Right lobe of liver (tissue), 6 donors: ENCODE results near the gene MSANTD1. TPM values are rescaled to one million over a fixed set of nuclear protein-coding genes. Genes with fewer than 3 reads are reported as not detected.
A peak's percentile ranks its signal among the peaks of the same experiment; 100 is the strongest.

Source experiments
- ATAC-seq, 4 donors: fragments of 200-7000 bp; cut with Tn5 transposase; one replicate each; pipeline ENCODE4 v1.9.1; 2020; ENCODE audit warnings: mild to moderate bottlenecking in 4 of 4, moderate library complexity in 4 of 4
- DNase-seq, 3 donors: peaks; one replicate each; pipeline ENCODE4 v3.0.0-alpha.2; 2020
- H3K27ac ChIP-seq, 3 donors: fragments of 200-600 bp; one replicate each; pipeline ENCODE4 v1.8.0; 2022
- H3K27me3 ChIP-seq, 2 donors: fragments of 200-600 bp; one replicate each; pipeline ENCODE4 v1.8.0; 2022
- H3K36me3 ChIP-seq, 4 donors: fragments of 200-600 bp; sonication (generic) in 1 of 4; one replicate each; pipeline versions ENCODE4 v1.5.1 to v1.8.0; 2017 to 2022; ENCODE audit warnings: control low read depth in 1 of 4
- H3K4me1 ChIP-seq, 4 donors: fragments of 200-600 bp; sonication (generic) in 1 of 4; one replicate each; pipeline versions ENCODE4 v1.5.1 to v1.8.0; 2017 to 2022; ENCODE audit warnings: control low read depth in 1 of 4
- H3K4me3 ChIP-seq, 3 donors: fragments of 200-600 bp; one replicate each; pipeline ENCODE4 v1.8.0; 2022
- H3K9me3 ChIP-seq, 4 donors: fragments of 200-600 bp; sonication (generic) in 1 of 4; one replicate each; pipeline versions ENCODE4 v1.5.1 to v1.8.0; 2017 to 2022; ENCODE audit warnings: control low read depth in 1 of 4
- POLR2A ChIP-seq: fragments of 450-650 bp; IDR thresholded peaks from one replicate; pipeline ENCODE4 v1.6.1; 2017; ENCODE audit warnings: antibody characterized with exemption, mild to moderate bottlenecking
- WGBS: methylation state at CpG from one replicate; pipeline ENCODE4 v1.1.6; 2018; ENCODE audit warnings: low coverage, low lambda C conversion rate; ENCODE audit not compliant: insufficient coverage; ENCODE audit errors: missing lambda C conversion rate; 5-methylcytosine and 5-hydroxymethylcytosine counted together
- intact Hi-C, 2 donors: fragments of 100-400 bp; cut with DNase I; formaldehyde crosslinking; loops; one replicate each; pipeline versions ENCODE4 v1.11.2 to v1.14.1; 2022
- total RNA-seq, 6 experiments: library from RNA; depleted of rRNA in 2 of 6; stranded (reverse); fragments of >200 nt in 2 of 6; fragmentation: NEBNext Ultra II Directional in 3 of 6; extraction: Animal tissue kit (Norgen Biotek cat#: 25700) in 3 of 6; gene quantifications; one replicate each; pipeline versions ENCODE4 v1.1.0 to v1.2.4, GENCODE V29; 2016 to 2023
- TF ChIP-seq, protein P1 (sequence below), 4 donors: fragments of 200-600 bp in 3 of 4; fragments of 450-650 bp in 1 of 4; IDR thresholded peaks; one replicate each; pipeline versions ENCODE4 v1.5.1 to v1.8.0; 2016 to 2022; ENCODE audit warnings: antibody characterized with exemption in 4 of 4, mild to moderate bottlenecking in 2 of 4
- donor health status: DM: no; HTN: yes; CAD: no.
- donor health status: DM: no; HTN: no; CAD: no.
- donor health status: DM: no; HTN: no; CAD: no.
- donor health status: DM: no; HTN: yes; CAD: no.
- donor health status: DM: no; HTN: yes; CAD: no.

MSANTD1 gene
- total RNA-seq, 6 experiments from 2014 or later: 0.46 to 0.84 (median 0.64) TPM; not detected in 1

DNA sequence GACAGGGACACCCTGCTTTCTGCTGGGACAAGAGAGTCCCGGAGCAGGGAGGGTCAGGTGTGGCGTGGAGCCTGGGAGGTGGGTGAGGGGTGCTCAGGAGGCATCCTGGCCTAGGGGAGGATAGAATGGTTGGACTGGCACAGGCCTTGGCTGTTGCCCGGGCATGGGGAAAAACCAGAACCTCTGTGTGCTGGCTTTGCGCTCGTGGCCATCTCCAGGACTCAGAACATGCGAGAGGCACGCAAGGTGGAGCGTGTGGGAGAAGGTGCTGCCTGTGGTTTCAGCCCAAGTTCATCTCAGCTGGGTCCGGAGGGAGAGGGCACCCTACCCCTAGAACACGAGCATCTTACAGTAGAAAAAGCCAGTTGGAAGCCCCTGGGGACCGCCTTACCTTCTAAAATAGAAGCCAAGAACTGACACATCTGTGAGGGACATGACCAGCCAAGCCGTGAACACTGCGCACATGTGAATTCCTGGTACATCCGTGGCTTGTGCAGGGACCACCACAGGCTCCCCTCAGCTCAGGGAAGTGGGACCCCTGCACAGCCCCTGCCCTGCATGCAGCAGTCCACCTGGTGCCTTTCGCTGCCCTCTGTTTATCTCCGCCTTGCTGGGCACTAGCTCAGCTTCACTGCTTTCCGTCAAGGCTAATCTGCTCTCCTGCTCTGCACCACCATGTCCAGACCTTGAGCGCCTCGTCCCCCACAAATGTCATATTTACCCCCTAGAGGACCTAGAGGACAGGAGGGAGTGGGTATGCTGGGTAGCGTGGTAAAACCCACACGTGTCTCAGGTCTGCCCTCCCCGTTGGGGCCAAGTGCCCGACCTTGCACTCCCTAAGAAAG is 13.5 kb downstream of the MSANTD1 start:
- TF ChIP-seq POLR2A: no peak
- TF ChIP-seq, protein P1, sequence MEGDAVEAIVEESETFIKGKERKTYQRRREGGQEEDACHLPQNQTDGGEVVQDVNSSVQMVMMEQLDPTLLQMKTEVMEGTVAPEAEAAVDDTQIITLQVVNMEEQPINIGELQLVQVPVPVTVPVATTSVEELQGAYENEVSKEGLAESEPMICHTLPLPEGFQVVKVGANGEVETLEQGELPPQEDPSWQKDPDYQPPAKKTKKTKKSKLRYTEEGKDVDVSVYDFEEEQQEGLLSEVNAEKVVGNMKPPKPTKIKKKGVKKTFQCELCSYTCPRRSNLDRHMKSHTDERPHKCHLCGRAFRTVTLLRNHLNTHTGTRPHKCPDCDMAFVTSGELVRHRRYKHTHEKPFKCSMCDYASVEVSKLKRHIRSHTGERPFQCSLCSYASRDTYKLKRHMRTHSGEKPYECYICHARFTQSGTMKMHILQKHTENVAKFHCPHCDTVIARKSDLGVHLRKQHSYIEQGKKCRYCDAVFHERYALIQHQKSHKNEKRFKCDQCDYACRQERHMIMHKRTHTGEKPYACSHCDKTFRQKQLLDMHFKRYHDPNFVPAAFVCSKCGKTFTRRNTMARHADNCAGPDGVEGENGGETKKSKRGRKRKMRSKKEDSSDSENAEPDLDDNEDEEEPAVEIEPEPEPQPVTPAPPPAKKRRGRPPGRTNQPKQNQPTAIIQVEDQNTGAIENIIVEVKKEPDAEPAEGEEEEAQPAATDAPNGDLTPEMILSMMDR (IDR thresholded peaks at IDR 0.05): no peak
- Histone ChIP-seq H3K36me3 (no peaks in the 10 kb centered on the region), H3K4me1 (no peaks in the 10 kb centered on the region), H3K27ac (no peak overlapping the region), H3K9me3 (no peaks in the 10 kb centered on the region), H3K4me3 (no peak overlapping the region), H3K27me3 (no peaks in the 10 kb centered on the region)
- DNase-seq (no peak), ATAC-seq (peak in 1 of 4 donors; percentile 22)
- intact Hi-C loops: no loop called here
- WGBS: 93% methylated on average over 6 of the region's 23 CpGs

DNA sequence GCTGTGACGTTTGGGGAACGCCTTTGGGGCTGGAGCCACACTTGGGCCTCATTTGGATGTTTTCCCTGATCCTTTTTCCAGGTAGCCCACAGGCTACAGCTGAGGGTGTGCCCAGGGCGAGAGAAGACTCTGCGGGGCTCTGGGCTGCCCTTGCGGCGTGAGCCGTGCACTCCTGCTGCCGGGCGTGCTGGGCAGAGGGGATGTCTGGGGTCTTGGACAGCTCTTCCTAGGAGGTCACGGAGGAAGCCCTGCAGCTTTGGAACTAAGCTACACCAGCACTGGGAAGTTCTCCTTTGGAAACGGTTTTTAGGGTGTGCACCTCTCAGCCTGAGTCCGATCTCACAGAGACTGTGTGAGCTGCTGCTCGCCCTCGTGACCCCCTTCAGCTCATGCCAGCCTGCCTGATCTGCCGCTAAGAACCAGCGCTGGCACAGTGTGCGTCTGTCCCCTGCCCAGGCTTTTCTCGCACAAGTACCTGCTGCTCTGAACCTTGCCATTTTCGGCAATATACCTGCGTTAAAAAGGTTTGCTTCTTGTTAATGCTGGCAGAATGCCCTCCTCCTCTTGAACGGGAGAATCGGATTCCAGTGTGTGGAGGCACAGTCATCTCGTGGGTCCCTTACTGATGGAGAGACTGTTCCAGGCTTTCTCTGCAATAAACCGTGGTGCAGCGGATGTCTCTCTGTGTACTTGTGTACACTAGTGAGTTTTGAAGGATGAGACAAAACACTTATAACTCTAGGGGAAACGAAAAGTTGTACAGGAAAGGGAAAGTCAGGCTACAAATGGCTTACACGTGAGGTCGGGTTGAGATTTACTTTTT is 14.3 kb downstream of the MSANTD1 start:
- H3K4me1 ChIP-seq: no peaks in the 10 kb centered on the region
- ATAC-seq (peak in 1 of 4 donors; percentile 42), DNase-seq (no peak)
- TF ChIP-seq POLR2A: no peak
- TF ChIP-seq, protein P1 (IDR thresholded peaks at IDR 0.05): no peak
- no peaks in the 10 kb centered on the region for H3K36me3 ChIP-seq
- no peaks in the 10 kb centered on the region for H3K9me3 ChIP-seq
- intact Hi-C loops: no loop called here
- H3K4me3 ChIP-seq: no peak overlapping the region
- no peaks in the 10 kb centered on the region for H3K27me3 ChIP-seq
- 73% methylated on average over 10 of the region's 28 CpGs for WGBS
- no peak overlapping the region for H3K27ac ChIP-seq

DNA sequence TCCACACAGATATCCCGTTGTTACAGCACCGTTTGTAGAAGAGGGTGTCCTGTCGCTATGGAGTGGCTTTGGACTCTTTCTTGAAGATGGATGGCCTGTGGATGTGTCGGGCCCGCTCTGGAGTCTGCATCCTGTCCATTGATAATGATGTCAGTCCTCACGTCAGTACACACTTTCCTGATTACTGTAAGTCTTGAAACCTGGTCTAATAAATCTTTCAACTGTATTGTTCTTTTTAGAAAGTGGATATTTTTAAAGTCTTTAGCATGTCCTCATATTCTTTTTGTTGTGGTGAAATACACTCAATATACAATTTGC is 14.9 kb downstream of the MSANTD1 start:
- intact Hi-C loops: no loop called here
- WGBS: 66% methylated on average over 6 of the region's 6 CpGs
- no peaks in the 10 kb centered on the region for H3K36me3 ChIP-seq
- no peaks in the 10 kb centered on the region for H3K27me3 ChIP-seq
- no peaks in the 10 kb centered on the region for H3K9me3 ChIP-seq
- ATAC-seq: no peak
- no peak for DNase-seq
- TF ChIP-seq, protein P1 (IDR thresholded peaks at IDR 0.05): no peak
- TF ChIP-seq POLR2A: no peak
- H3K27ac ChIP-seq: no peak overlapping the region
- no peaks in the 10 kb centered on the region for H3K4me1 ChIP-seq
- no peak overlapping the region for H3K4me3 ChIP-seq

DNA sequence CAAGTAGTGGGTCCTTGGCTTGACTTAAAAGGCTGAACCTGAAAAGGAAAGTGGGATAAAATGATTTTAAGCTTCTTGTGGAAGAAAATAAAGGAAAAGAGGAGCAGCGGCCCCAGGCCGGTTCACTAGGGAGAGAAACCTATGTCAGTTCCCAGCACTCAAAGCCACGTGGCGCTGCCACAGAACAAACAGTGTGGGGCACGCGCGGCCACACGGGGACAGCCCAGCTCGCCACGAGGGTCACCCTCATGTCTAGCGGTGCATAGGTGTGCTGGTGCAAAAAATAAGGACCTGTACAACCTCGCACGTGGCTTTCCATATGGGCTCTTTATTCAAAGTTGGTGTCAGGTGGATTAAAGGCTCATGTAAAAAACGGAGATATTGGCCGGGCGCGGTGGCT is 17.1 kb downstream of the MSANTD1 start:
- no peak for DNase-seq
- intact Hi-C loops: no loop called here
- Histone ChIP-seq H3K27me3 (no peaks in the 10 kb centered on the region), H3K4me3 (no peak overlapping the region), H3K27ac (no peak overlapping the region), H3K36me3 (no peaks in the 10 kb centered on the region), H3K4me1 (no peaks in the 10 kb centered on the region), H3K9me3 (no peaks in the 10 kb centered on the region)
- TF ChIP-seq, protein P1 (IDR thresholded peaks at IDR 0.05): no peak
- no peak for TF ChIP-seq POLR2A
- WGBS: 95% methylated on average over 3 of the region's 17 CpGs
- no peak for ATAC-seq
